Keratinocyte (primary cell): ENCODE measurements around the gene PTPN2. TPM values are rescaled to one million over a fixed set of nuclear protein-coding genes. Genes with fewer than 3 reads are reported as not detected.

Source experiments
- DNase-seq: peaks from one replicate; pipeline ENCODE4 v3.0.0-alpha.2; 2011; ENCODE audit warnings: low read depth, missing footprints, low spot score
- FAIRE-seq: peaks from 2 replicates; lab custom pipeline; 2011; peaks lifted over from hg19 to GRCh38; lab: Jason Lieb, UNC
- H2AFZ ChIP-seq: 2 replicates; pipeline ENCODE4 v1.6.0; 2012; ENCODE audit warnings: low read length, control low read depth, inconsistent platforms; ENCODE audit not compliant: control insufficient read depth
- H3K27ac ChIP-seq: 2 replicates; pipeline ENCODE4 v1.5.1; 2011; ENCODE audit warnings: low read length; ENCODE audit not compliant: control insufficient read depth, insufficient read depth
- H3K27me3 ChIP-seq: 3 replicates; pipeline ENCODE4 v1.6.0; 2011; ENCODE audit warnings: low read length; ENCODE audit not compliant: control insufficient read depth, insufficient read depth; ENCODE audit errors: extremely low read depth
- H3K36me3 ChIP-seq, 2 experiments: 2 replicates in 1 of 2; 3 replicates in 1 of 2; pipeline ENCODE4 v1.5.1; 2011; ENCODE audit warnings: low read length in 2 of 2, mild to moderate bottlenecking in 1 of 2; ENCODE audit not compliant: control insufficient read depth in 2 of 2, insufficient read depth in 2 of 2; ENCODE audit errors: extremely low read depth in 1 of 2
- H3K4me1 ChIP-seq: 3 replicates; pipeline ENCODE4 v1.5.1; 2011; ENCODE audit warnings: low read length; ENCODE audit not compliant: control insufficient read depth, insufficient read depth; ENCODE audit errors: extremely low read depth
- H3K4me2 ChIP-seq: 3 replicates; pipeline ENCODE4 v1.6.0; 2011; ENCODE audit warnings: low read depth, low read length; ENCODE audit not compliant: control insufficient read depth, insufficient read depth; ENCODE audit errors: extremely low read depth
- H3K4me3 ChIP-seq, 3 experiments: fragments of 200-600 bp in 1 of 3; sonication (generic) in 1 of 3; 2 replicates in 2 of 3; 3 replicates in 1 of 3; pipeline ENCODE4 v1.5.1; 2011 to 2016; ENCODE audit warnings: low read length in 3 of 3, mild to moderate bottlenecking in 3 of 3, control low read depth in 2 of 3, inconsistent platforms in 1 of 3, low read depth in 1 of 3, mixed read lengths in 1 of 3, mixed run types in 1 of 3, moderate library complexity in 1 of 3; ENCODE audit not compliant: control insufficient read depth in 2 of 3, insufficient read depth in 2 of 3; ENCODE audit errors: extremely low read depth in 1 of 3
- H3K79me2 ChIP-seq: 2 replicates; pipeline ENCODE4 v1.6.0; 2012; ENCODE audit warnings: low read length; ENCODE audit not compliant: control insufficient read depth, insufficient read depth
- H3K9ac ChIP-seq: 3 replicates; pipeline ENCODE4 v1.6.0; 2011; ENCODE audit warnings: low read length; ENCODE audit not compliant: control insufficient read depth, insufficient read depth; ENCODE audit errors: extremely low read depth
- H3K9me1 ChIP-seq: 3 replicates; pipeline ENCODE4 v1.6.0; 2011; ENCODE audit warnings: low read length; ENCODE audit not compliant: control insufficient read depth, insufficient read depth; ENCODE audit errors: extremely low read depth
- H3K9me3 ChIP-seq: 2 replicates; pipeline ENCODE4 v1.5.1; 2012; ENCODE audit warnings: low read depth, low read length; ENCODE audit not compliant: control insufficient read depth
- H4K20me1 ChIP-seq: 3 replicates; pipeline ENCODE4 v1.6.0; 2011; ENCODE audit warnings: low read length; ENCODE audit not compliant: control insufficient read depth, insufficient read depth; ENCODE audit errors: extremely low read depth
- CTCF ChIP-seq, 3 experiments: IDR thresholded peaks in 1 of 3; conservative IDR thresholded peaks in 1 of 3; optimal IDR thresholded peaks in 1 of 3; 2 replicates in 2 of 3; 3 replicates in 1 of 3; pipeline versions ENCODE3 to v1.5.1; 2011; ENCODE audit warnings: low read length in 3 of 3, mild to moderate bottlenecking in 3 of 3, moderate library complexity in 2 of 3, control low read depth in 1 of 3, inconsistent platforms in 1 of 3; ENCODE audit not compliant: insufficient read depth in 2 of 3; ENCODE audit errors: extremely low read depth in 1 of 3
- EZH2 ChIP-seq: IDR thresholded peaks from one replicate; pipeline ENCODE4 v1.6.1; 2012; ENCODE audit warnings: inconsistent platforms, mild to moderate bottlenecking, low read length, moderate library complexity
- dilution Hi-C: fragments of 300-500 bp; cut with MboI; formaldehyde crosslinking; loops from one replicate; pipeline ENCODE4 v1.7.0; 2020; ENCODE audit warnings: low sequenced_read_pairs; ENCODE audit not compliant: extremely low pct_ligation_motif_present
- polyA plus RNA-seq, 5 experiments: library from polyadenylated mRNA; depleted of rRNA in 3 of 5; stranded (reverse) in 3 of 5; stranded (forward) in 1 of 5; unstranded in 1 of 5; fragments of >200 nt; gene quantifications; 1 replicate in 1 of 5; 2 replicates in 3 of 5; 3 replicates in 1 of 5; pipeline versions ENCODE4 v1.2.1 to v1.2.3, GENCODE V29; 2011 to 2012; ENCODE audit warnings: missing spikeins in 2 of 5, low read depth in 1 of 5, low replicate concordance in 1 of 5

Gene PTPN2
- polyA plus RNA-seq, 1 donor (not counting 4 experiments of a cell fraction or from before 2014, with no cell fraction given) = 39.9 TPM

- TF ChIP-seq EZH2 = no peak
- TF ChIP-seq CTCF (optimal IDR thresholded peaks at IDR 0.05 in 1 of 3, IDR thresholded peaks at IDR 0.05 in 1 of 3, conservative IDR thresholded peaks at IDR 0.05 in 1 of 3; ENCODE audit: extremely low read depth in 1 of 3, insufficient read depth in 2 of 3, low read length in 3 of 3) = no peak
- Histone ChIP-seq H3K4me1 (peaks cover 13% of the 10 kb centered on the region), H3K27me3 (no peaks in the 10 kb centered on the region), H3K9ac (no peak overlapping the region), H3K4me3 (no peak overlapping the region), H4K20me1 (no peaks in the 10 kb centered on the region), H3K9me1 (peaks cover 3% of the 10 kb centered on the region), H3K9me3 (no peaks in the 10 kb centered on the region), H3K79me2 (no peaks in the 10 kb centered on the region), H2AFZ (no peak overlapping the region), H3K4me2 (no peak overlapping the region), H3K36me3 (peaks cover 9 to 15% of the 10 kb centered on the region in 2 experiments), H3K27ac (peak overlapping the region; percentile 57)
- dilution Hi-C loops = no loop called here
- peak; percentile 36 for DNase-seq
- peak; percentile 82 for FAIRE-seq
These were observed 72.7 kb downstream of the PTPN2 start for GRCh38 chr18:12811191-12811950.

GRCh38 chr18:12803069-12803936 lies 80.7 kb downstream of the PTPN2 start:
- Histone ChIP-seq H3K79me2 (no peaks in the 10 kb centered on the region), H4K20me1 (no peaks in the 10 kb centered on the region), H3K36me3 (peaks cover 0 to 6% of the 10 kb centered on the region in 2 experiments), H3K9me3 (no peaks in the 10 kb centered on the region), H3K9me1 (no peaks in the 10 kb centered on the region), H2AFZ (no peak overlapping the region), H3K9ac (no peak overlapping the region), H3K4me1 (no peaks in the 10 kb centered on the region), H3K4me2 (no peak overlapping the region), H3K4me3 (no peak overlapping the region), H3K27me3 (no peaks in the 10 kb centered on the region), H3K27ac (no peak overlapping the region)
- dilution Hi-C loops = no loop called here
- FAIRE-seq = no peak
- TF ChIP-seq EZH2 (no peak), CTCF (optimal IDR thresholded peaks at IDR 0.05 in 1 of 3, IDR thresholded peaks at IDR 0.05 in 1 of 3, conservative IDR thresholded peaks at IDR 0.05 in 1 of 3; ENCODE audit: extremely low read depth in 1 of 3, insufficient read depth in 2 of 3, low read length in 3 of 3) (no peak)
- no peak for DNase-seq
